Caco-2 (cell line): ENCODE measurements around the gene ATAT1. TPM values are rescaled to one million over a fixed set of nuclear protein-coding genes. Genes with fewer than 3 reads are reported as not detected.

Experiments used
- BruUV-seq: library from RNA; stranded (reverse); fragments of 400-500 nt; replicated peaks from 2 replicates; lab custom pipeline; 2021; lab: Mats Ljungman, UMichigan
- CTCF ChIA-PET: fragments of 300-600 bp; sonication (Branson Sonifier 250); formaldehyde crosslinking; loops from one replicate; lab custom pipeline; 2022; ENCODE audit warnings: antibody characterized with exemption; lab: Charles Lee
- POLR2A ChIA-PET: fragments of 300-600 bp; sonication (Branson Sonifier 250); formaldehyde crosslinking; loops from one replicate; lab custom pipeline; 2022; ENCODE audit warnings: antibody characterized with exemption; lab: Charles Lee
- DNase-seq, 2 experiments: peaks; one replicate each; pipeline versions ENCODE4 v3.0.0 to v3.0.0-alpha.2; 2020 to 2022
- H3K27me3 ChIP-seq: replicated peaks from 2 replicates; pipeline ENCODE4 v1.6.0; 2011; ENCODE audit warnings: low read length; ENCODE audit not compliant: control insufficient read depth, insufficient read depth
- H3K36me3 ChIP-seq: 2 replicates; pipeline ENCODE4 v1.5.1; 2011; ENCODE audit warnings: low read length; ENCODE audit not compliant: control insufficient read depth, insufficient read depth
- H3K4me1 ChIP-seq: fragments of 250-450 bp; sonication (Bioruptor Pico); 2 replicates; pipeline ENCODE4 v1.5.1; 2020; ENCODE audit warnings: mild to moderate bottlenecking
- H3K4me3 ChIP-seq: 2 replicates; pipeline ENCODE4 v1.5.1; 2011; ENCODE audit warnings: low read depth, mild to moderate bottlenecking, control low read depth, low read length
- H3K9me3 ChIP-seq: fragments of 250-450 bp; sonication (Bioruptor Pico); 2 replicates; pipeline ENCODE4 v1.5.1; 2020; ENCODE audit warnings: mild to moderate bottlenecking, moderate library complexity
- H3K27ac Mint-ChIP-seq: one replicate; pipeline ENCODE4 v1.8.0; 2022; ENCODE audit warnings: mixed read lengths; ENCODE audit not compliant: unreplicated experiment
- H3K27me3 Mint-ChIP-seq: one replicate; pipeline ENCODE4 v1.8.0; 2022; ENCODE audit warnings: mixed read lengths; ENCODE audit not compliant: insufficient read depth, unreplicated experiment
- H3K36me3 Mint-ChIP-seq: one replicate; pipeline ENCODE4 v1.8.0; 2022; ENCODE audit warnings: mild to moderate bottlenecking, mixed read lengths; ENCODE audit not compliant: insufficient read depth, unreplicated experiment
- H3K4me1 Mint-ChIP-seq: one replicate; pipeline ENCODE4 v1.8.0; 2022; ENCODE audit warnings: low read depth, mixed read lengths; ENCODE audit not compliant: unreplicated experiment
- H3K4me3 Mint-ChIP-seq: one replicate; pipeline ENCODE4 v1.8.0; 2022; ENCODE audit warnings: mild to moderate bottlenecking, moderate library complexity, mixed read lengths; ENCODE audit not compliant: unreplicated experiment
- H3K9me3 Mint-ChIP-seq: one replicate; pipeline ENCODE4 v1.8.0; 2022; ENCODE audit warnings: mixed read lengths; ENCODE audit not compliant: unreplicated experiment
- CTCF ChIP-seq, 2 experiments: fragments of 200-600 bp in 1 of 2; IDR thresholded peaks; 1 replicate in 1 of 2; 2 replicates in 1 of 2; pipeline versions ENCODE4 v1.5.1 to v1.8.0; 2011 to 2022; ENCODE audit warnings: antibody characterized with exemption in 1 of 2, control low read depth in 1 of 2, inconsistent platforms in 1 of 2, low read depth in 1 of 2, low read length in 1 of 2, mild to moderate bottlenecking in 1 of 2, moderate library complexity in 1 of 2; ENCODE audit not compliant: insufficient read depth in 1 of 2, severe bottlenecking in 1 of 2, unreplicated experiment in 1 of 2
- intact Hi-C: fragments of 100-400 bp; cut with micrococcal nuclease; formaldehyde crosslinking; loops from one replicate; pipeline ENCODE4 v1.10.0; 2022; ENCODE audit not compliant: unreplicated experiment
- total RNA-seq: library from RNA; stranded (reverse); gene quantifications from 2 replicates; pipeline ENCODE4 v1.2.3, GENCODE V29; 2022

Gene ATAT1
- total RNA-seq, 1 experiment from 2014 or later, result 17.9 TPM

DNA sequence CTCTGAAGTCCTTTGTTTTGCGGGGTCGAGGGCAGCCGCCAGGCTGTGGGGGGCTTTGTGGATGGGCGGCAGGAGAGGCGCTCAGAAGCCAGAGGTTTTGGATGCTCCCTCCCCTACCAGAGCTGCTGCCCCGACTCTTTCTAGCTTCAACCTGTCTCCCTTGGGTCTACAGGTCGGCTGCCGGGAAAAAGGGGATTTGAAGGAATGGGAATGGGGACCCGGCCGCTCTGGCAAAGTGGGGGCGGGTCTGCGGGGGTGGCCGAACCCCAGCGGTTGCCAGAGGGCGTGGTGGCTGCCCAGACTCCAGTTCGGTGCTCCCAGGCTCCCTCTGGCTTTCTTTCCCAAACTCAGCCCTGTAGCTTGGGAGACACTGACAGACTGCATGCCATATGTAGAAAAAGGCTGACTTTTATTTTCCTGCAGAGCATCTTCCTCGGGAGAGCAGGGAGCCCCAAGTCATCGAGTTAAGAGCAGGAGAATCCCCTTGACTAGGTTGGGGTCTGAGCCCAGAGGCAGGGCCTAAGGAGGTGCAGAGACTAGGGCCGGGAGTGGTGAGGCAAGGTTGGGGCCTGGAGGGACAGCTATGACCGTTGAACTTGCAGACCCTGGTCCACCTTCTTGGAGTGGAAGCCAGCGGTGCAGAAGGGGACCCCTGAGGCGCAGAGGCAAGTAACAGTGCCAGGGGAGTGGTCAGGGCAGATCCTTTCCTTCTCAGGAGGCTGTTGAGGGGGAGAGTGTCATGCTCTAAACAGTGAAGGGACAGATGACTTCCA, 61.2 kb downstream of the ATAT1 start:
- H3K4me3 Mint-ChIP-seq, result peak overlapping the region; percentile 82
- POLR2A ChIA-PET, result interaction anchor here (0.6 to 1.1 kb wide), 2 partner anchors 29 to 73 kb away, joined by 5 to 6 read pairs; partner anchors contain the start of gene MDC1

DNA sequence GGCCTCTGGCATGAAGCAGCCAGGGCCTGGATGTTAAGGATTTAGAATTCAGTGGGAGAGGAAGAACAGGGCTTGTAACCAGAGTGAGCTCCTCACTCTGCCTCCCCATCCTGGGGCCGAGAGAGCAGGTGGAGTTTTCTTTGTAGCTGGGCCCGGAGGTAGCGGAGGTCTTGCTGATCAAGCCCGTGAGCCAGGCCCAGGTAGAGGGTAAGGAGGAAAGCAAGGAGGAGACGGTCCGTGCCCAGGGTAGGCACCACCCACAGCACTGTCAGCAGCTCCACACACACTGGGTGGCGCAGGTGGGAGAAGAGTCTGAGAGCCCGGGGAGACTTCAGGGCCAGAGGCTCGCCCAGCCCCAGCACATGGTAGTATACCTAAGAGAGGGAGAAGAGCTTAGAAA, 61.9 kb downstream of the ATAT1 start:
- Histone ChIP-seq H3K4me1 (peaks cover 19% of the 10 kb centered on the region), H3K9me3 (no peaks in the 10 kb centered on the region), H3K27me3 (no peaks in the 10 kb centered on the region), H3K4me3 (no peak overlapping the region), H3K36me3 (no peaks in the 10 kb centered on the region)
- Mint-ChIP-seq H3K36me3 (peaks cover 10% of the 10 kb centered on the region), H3K27ac (no peak overlapping the region), H3K9me3 (no peaks in the 10 kb centered on the region), H3K4me3 (peak overlapping the region; percentile 82), H3K4me1 (peaks cover 49% of the 10 kb centered on the region), H3K27me3 (no peaks in the 10 kb centered on the region)
- CTCF ChIA-PET, result interaction anchor here (1.9 kb wide), 1 partner anchor 9 kb away, joined by 7 read pairs; no protein-coding TSS in a partner anchor
- no peak for TF ChIP-seq CTCF (IDR thresholded peaks at IDR 0.05; ENCODE audit: insufficient read depth in 1 of 2, low read depth in 1 of 2, low read length in 1 of 2, severe bottlenecking in 1 of 2, unreplicated experiment in 1 of 2)
- BruUV-seq, result no TSS peak
- no peak for DNase-seq
- intact Hi-C loops, result no loop called here
- POLR2A ChIA-PET, result interaction anchor here (1.4 kb wide), 1 partner anchor 29 kb away, joined by 3 read pairs; the partner anchor contains the start of gene MDC1

More for the DNA sequence above, 61.2 kb downstream of the ATAT1 start:
- peak in 1 of 2 experiments; percentile 22 for DNase-seq
- Mint-ChIP-seq H3K4me1 (peaks cover 49% of the 10 kb centered on the region), H3K9me3 (no peaks in the 10 kb centered on the region), H3K36me3 (peaks cover 10% of the 10 kb centered on the region), H3K27me3 (no peaks in the 10 kb centered on the region), H3K27ac (peak overlapping the region; percentile 68)
- CTCF ChIA-PET, result interaction anchor here (0.6 to 1.9 kb wide), 4 partner anchors 9 to 90 kb away, joined by 3 to 7 read pairs (median 3); partner anchors contain the start of genes FLOT1 and MDC1
- peaks cover 22% of the 10 kb centered on the region for H3K4me1 ChIP-seq
- peak overlapping the region; percentile 78 for H3K4me3 ChIP-seq
- no peaks in the 10 kb centered on the region for H3K36me3 ChIP-seq
- H3K9me3 ChIP-seq, result no peaks in the 10 kb centered on the region
- no peaks in the 10 kb centered on the region for H3K27me3 ChIP-seq
- intact Hi-C loops, result no loop called here
- no peak for TF ChIP-seq CTCF (IDR thresholded peaks at IDR 0.05; ENCODE audit: insufficient read depth in 1 of 2, low read depth in 1 of 2, low read length in 1 of 2, severe bottlenecking in 1 of 2, unreplicated experiment in 1 of 2)
- BruUV-seq, result TSS peak; percentile 68

DNA sequence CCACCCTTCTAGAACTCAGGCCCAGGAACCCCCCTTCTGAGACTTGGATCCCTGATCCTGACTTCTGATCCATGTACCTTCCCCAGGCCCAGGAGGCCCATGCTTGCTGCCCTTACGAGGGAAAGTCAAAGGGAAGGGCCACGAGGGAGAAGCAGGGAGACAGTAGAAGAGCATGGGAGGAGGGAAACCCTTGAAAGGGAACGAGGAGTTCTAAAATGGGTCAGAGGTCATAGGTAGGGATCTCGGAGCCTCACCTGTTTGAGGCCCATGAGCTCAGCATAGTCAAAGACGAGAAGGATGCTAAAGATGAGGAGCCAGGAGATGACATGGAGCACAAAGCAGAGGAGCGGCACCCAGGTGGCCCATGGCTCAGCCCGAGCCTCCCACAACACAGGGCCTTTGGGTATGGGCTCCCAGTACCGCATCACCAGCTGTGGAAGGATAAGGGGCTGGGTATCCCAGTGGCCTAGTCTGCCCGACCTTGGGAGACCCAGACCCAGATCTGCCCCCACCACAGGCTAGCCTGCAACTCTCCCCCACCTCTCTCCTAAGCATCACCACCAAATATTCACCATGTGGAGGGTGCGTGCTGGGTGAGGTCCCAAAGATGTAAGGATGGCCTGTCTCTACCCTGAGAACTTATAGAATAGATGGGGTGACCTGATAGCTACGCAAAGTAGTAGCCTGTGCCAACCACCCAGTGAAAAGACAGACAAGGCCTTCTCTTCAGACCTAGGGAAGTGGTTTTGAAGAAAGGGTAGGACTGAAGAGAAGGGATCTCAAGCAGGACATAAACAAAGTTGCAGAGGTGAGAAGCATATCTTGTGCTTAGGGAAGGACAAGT, 62.6 kb downstream of the ATAT1 start:
- CTCF ChIA-PET, result interaction anchor here (1.0 kb wide), 1 partner anchor 13 kb away, joined by 3 read pairs; no protein-coding TSS in a partner anchor
- Mint-ChIP-seq H3K4me3 (peak overlapping the region; percentile 82), H3K9me3 (no peaks in the 10 kb centered on the region), H3K27me3 (no peaks in the 10 kb centered on the region), H3K36me3 (peaks cover 10% of the 10 kb centered on the region), H3K27ac (no peak overlapping the region), H3K4me1 (peaks cover 43% of the 10 kb centered on the region)
- DNase-seq, result no peak
- BruUV-seq, result no TSS peak
- Histone ChIP-seq H3K36me3 (no peaks in the 10 kb centered on the region), H3K4me3 (no peak overlapping the region), H3K27me3 (no peaks in the 10 kb centered on the region), H3K9me3 (no peaks in the 10 kb centered on the region), H3K4me1 (peaks cover 19% of the 10 kb centered on the region)
- TF ChIP-seq CTCF (IDR thresholded peaks at IDR 0.05; ENCODE audit: insufficient read depth in 1 of 2, low read depth in 1 of 2, low read length in 1 of 2, severe bottlenecking in 1 of 2, unreplicated experiment in 1 of 2), result no peak
- intact Hi-C loops, result no loop called here
- POLR2A ChIA-PET, result interaction anchor here (1.4 kb wide), 1 partner anchor 28 kb away, joined by 3 read pairs; the partner anchor contains the start of gene MDC1
